IMR-90 (cell line): Measurements from ENCODE around the gene ARV1. TPM values are rescaled to one million over a fixed set of nuclear protein-coding genes. Genes with fewer than 3 reads are reported as not detected.
"Not testable (repeated sequence)": the region's sequence is repeated elsewhere in the genome, so short reads cannot be mapped to it uniquely, and the experiment has no call there.

Experiments used
- ATAC-seq: fragments of 200-7000 bp; cut with Tn5 transposase; 2 replicates; pipeline ENCODE4 v1.9.1; 2020; ENCODE audit warnings: low read depth, mild to moderate bottlenecking, moderate library complexity
- BruUV-seq: library from RNA; stranded (reverse); fragments of 400-500 nt; replicated peaks from 2 replicates; lab custom pipeline; 2021; lab: Mats Ljungman, UMichigan
- CTCF ChIA-PET: fragments of 300-600 bp; formaldehyde crosslinking; extraction: SDS; loops from one replicate; lab custom pipeline; 2021; ENCODE audit warnings: antibody characterized with exemption; lab: Yijun Ruan, JAX
- POLR2A ChIA-PET: fragments of 300-600 bp; sonication (Branson Sonifier 250); formaldehyde crosslinking; loops from one replicate; lab custom pipeline; 2022; ENCODE audit warnings: antibody characterized with exemption; ENCODE audit not compliant: unreplicated experiment; lab: Charles Lee
- DNase-seq: peaks from one replicate; pipeline ENCODE4 v3.0.0; 2013
- H2AFZ ChIP-seq: replicated peaks from 2 replicates; pipeline ENCODE3; 2013; ENCODE audit warnings: low read length, mild to moderate bottlenecking; ENCODE audit not compliant: poor library complexity
- H2AK5ac ChIP-seq: 2 replicates; pipeline ENCODE4 v1.6.1; 2013; ENCODE audit warnings: low read depth, low read length, inconsistent platforms
- H2AK9ac ChIP-seq: replicated peaks from 2 replicates; pipeline ENCODE3; 2013; ENCODE audit warnings: mild to moderate bottlenecking, low read depth, low read length, moderate library complexity; ENCODE audit not compliant: poor library complexity
- H2BK120ac ChIP-seq: 2 replicates; pipeline ENCODE4 v1.6.1; 2013; ENCODE audit warnings: low read depth, low read length, inconsistent platforms
- H2BK15ac ChIP-seq: 3 replicates; pipeline ENCODE4 v1.6.1; 2013; ENCODE audit warnings: low read depth, low read length, inconsistent platforms
- H2BK20ac ChIP-seq: 2 replicates; pipeline ENCODE4 v1.6.1; 2013; ENCODE audit warnings: low read depth, mild to moderate bottlenecking, inconsistent platforms, low read length, moderate library complexity
- H2BK5ac ChIP-seq: 2 replicates; pipeline ENCODE4 v1.6.1; 2013; ENCODE audit warnings: mild to moderate bottlenecking, low read depth, low read length, inconsistent platforms; ENCODE audit not compliant: poor library complexity, severe bottlenecking
- H3K14ac ChIP-seq: replicated peaks from 2 replicates; pipeline ENCODE4 v1.6.1; 2013; ENCODE audit warnings: low read depth, low read length, inconsistent platforms
- H3K18ac ChIP-seq: 2 replicates; pipeline ENCODE4 v1.6.1; 2013; ENCODE audit warnings: low read depth, low read length, control low read depth
- H3K23ac ChIP-seq: 2 replicates; pipeline ENCODE4 v1.6.1; 2013; ENCODE audit warnings: low read depth, low read length, inconsistent platforms
- H3K27ac ChIP-seq: 2 replicates; pipeline ENCODE4 v1.5.1; 2013; ENCODE audit warnings: mild to moderate bottlenecking, control low read depth, low read length; ENCODE audit not compliant: insufficient read depth
- H3K27me3 ChIP-seq: 2 replicates; pipeline ENCODE4 v1.6.1; 2013; ENCODE audit warnings: low read length; ENCODE audit not compliant: control insufficient read depth, insufficient read depth
- H3K36me3 ChIP-seq: 2 replicates; pipeline ENCODE4 v1.6.1; 2013; ENCODE audit warnings: low read length, mixed read lengths; ENCODE audit not compliant: control insufficient read depth, insufficient read depth
- H3K4ac ChIP-seq: 2 replicates; pipeline ENCODE4 v1.6.1; 2013; ENCODE audit warnings: low read depth, low read length, inconsistent platforms
- H3K4me1 ChIP-seq: 2 replicates; pipeline ENCODE4 v1.6.1; 2013; ENCODE audit warnings: low read length, mixed read lengths; ENCODE audit not compliant: control insufficient read depth, insufficient read depth
- H3K4me2 ChIP-seq: 2 replicates; pipeline ENCODE4 v1.6.1; 2013; ENCODE audit warnings: low read depth, mild to moderate bottlenecking, control low read depth, low read length, moderate library complexity
- H3K4me3 ChIP-seq: 2 replicates; pipeline ENCODE4 v1.5.1; 2013; ENCODE audit warnings: low read depth, mild to moderate bottlenecking, control low read depth, low read length, moderate library complexity; ENCODE audit not compliant: insufficient read depth
- H3K56ac ChIP-seq: 2 replicates; pipeline ENCODE4 v1.6.1; 2013; ENCODE audit warnings: low read length, inconsistent platforms; ENCODE audit not compliant: insufficient read depth; ENCODE audit errors: extremely low read depth
- H3K79me1 ChIP-seq, 2 experiments: 2 replicates each; pipeline ENCODE4 v1.6.1; 2013; ENCODE audit warnings: low read length in 2 of 2, inconsistent platforms in 1 of 2, low read depth in 1 of 2
- H3K9ac ChIP-seq: 2 replicates; pipeline ENCODE4 v1.6.1; 2013; ENCODE audit warnings: low read depth, low read length, control low read depth
- H3K9me1 ChIP-seq: 2 replicates; pipeline ENCODE4 v1.6.1; 2013; ENCODE audit warnings: low read length, inconsistent platforms; ENCODE audit not compliant: insufficient read depth
- H3K9me3 ChIP-seq: 2 replicates; pipeline ENCODE4 v1.6.1; 2013; ENCODE audit warnings: low read length; ENCODE audit not compliant: control insufficient read depth, insufficient read depth
- H4K20me1 ChIP-seq: 2 replicates; pipeline ENCODE4 v1.6.1; 2013; ENCODE audit warnings: low read length, inconsistent platforms; ENCODE audit not compliant: insufficient read depth
- H4K5ac ChIP-seq: 2 replicates; pipeline ENCODE4 v1.6.1; 2013; ENCODE audit warnings: mild to moderate bottlenecking, low read depth, low read length, control low read depth
- H4K8ac ChIP-seq, 2 experiments: 2 replicates each; pipeline ENCODE4 v1.6.1; 2013; ENCODE audit warnings: low read depth in 2 of 2, low read length in 2 of 2, control low read depth in 1 of 2, inconsistent platforms in 1 of 2
- H4K91ac ChIP-seq: 2 replicates; pipeline ENCODE4 v1.6.1; 2013; ENCODE audit warnings: low read depth, low read length, inconsistent platforms; ENCODE audit not compliant: insufficient read depth
- WGBS, 2 experiments: methylation state at CpG; one replicate each; pipeline versions ENCODE4 v1.1.5 to v1.1.7; 2013; ENCODE audit warnings: missing lambda C conversion rate in 2 of 2; ENCODE audit not compliant: insufficient read length in 1 of 2; ENCODE audit errors: extremely low coverage in 2 of 2; 5-methylcytosine and 5-hydroxymethylcytosine counted together
- dilution Hi-C: fragments of 300-500 bp; cut with HindIII; formaldehyde crosslinking; loops from one replicate; pipeline ENCODE4 v1.14.3; 2018; ENCODE audit warnings: low sequenced_read_pairs; ENCODE audit not compliant: unreplicated experiment
- in situ Hi-C: fragments of 300-500 bp; cut with MboI; formaldehyde crosslinking; loops from 3 replicates; pipeline ENCODE4 v1.14.3; 2019; ENCODE audit warnings: low sequenced_read_pairs, inconsistent platforms, mixed read lengths
- intact Hi-C: fragments of 100-400 bp; cut with micrococcal nuclease; formaldehyde crosslinking; loops from 2 replicates; pipeline ENCODE4 v1.10.0; 2022
- polyA plus RNA-seq, 3 experiments: library from polyadenylated mRNA; depleted of rRNA; stranded (reverse); fragments of >200 nt; gene quantifications; 2 replicates each; pipeline ENCODE4 v1.2.3, GENCODE V29; 2012; ENCODE audit warnings: low replicate concordance in 1 of 3
- total RNA-seq: library from RNA; depleted of rRNA; stranded (reverse); fragments of >200 nt; gene quantifications from 2 replicates; pipeline ENCODE4 v1.2.3, GENCODE V29; 2012

ARV1 gene
- total and polyA plus RNA-seq, 2 of the 4 experiments (the other 2 are of a cell fraction) = 19.0 to 22.9 TPM

DNA sequence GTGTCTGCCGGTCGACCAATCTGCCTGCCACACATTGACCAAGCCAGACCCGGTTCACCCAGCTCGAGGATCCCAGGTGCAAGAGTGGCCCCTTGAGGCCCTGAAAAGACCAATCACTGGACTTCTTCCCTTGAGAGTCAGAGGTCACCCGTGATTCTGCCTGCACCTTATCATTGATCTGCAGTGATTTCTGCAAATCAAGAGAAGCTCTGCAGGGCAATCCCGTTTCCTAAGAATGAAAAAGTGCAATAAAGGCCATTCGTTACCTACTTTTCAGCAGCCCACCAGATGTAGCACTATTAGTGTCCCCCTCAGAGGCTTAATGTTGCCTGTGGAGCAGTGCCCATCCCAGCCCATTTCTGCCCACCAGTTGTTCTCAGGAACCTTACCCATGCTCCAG is 43.6 kb downstream of the ARV1 start:
- H3K4me1 ChIP-seq, POLR2A ChIA-PET, H2BK120ac ChIP-seq, H3K36me3 ChIP-seq, H3K9me3 ChIP-seq, H3K23ac ChIP-seq, H2BK5ac ChIP-seq, H2AK5ac ChIP-seq, H3K4me2 ChIP-seq, H4K8ac ChIP-seq, H2BK15ac ChIP-seq, H4K91ac ChIP-seq, H3K4me3 ChIP-seq, H3K4ac ChIP-seq, H2AK9ac ChIP-seq, H3K18ac ChIP-seq, DNase-seq, H3K27ac ChIP-seq, H3K14ac ChIP-seq, BruUV-seq, H2BK20ac ChIP-seq, H2AFZ ChIP-seq, H4K5ac ChIP-seq, H3K56ac ChIP-seq, CTCF ChIA-PET, H4K20me1 ChIP-seq, in situ Hi-C loops, intact Hi-C loops, ATAC-seq, dilution Hi-C loops, H3K27me3 ChIP-seq, H3K9ac ChIP-seq: not testable (repeated sequence)
- peaks cover 0 to 14% of the 10 kb centered on the region in 2 experiments; a peak in 1 of 4 replicates for H3K79me1 ChIP-seq
- 87% methylated on average over 5 of the region's 7 CpGs; no CpG with 5 or more reads in 1 of the 2 experiments for WGBS, 2 experiments
- H3K9me1 ChIP-seq = peaks cover 17% of the 10 kb centered on the region
